CD14-positive monocyte (primary cell): ENCODE measurements around the gene CAMTA1. TPM values are rescaled to one million over a fixed set of nuclear protein-coding genes. Genes with fewer than 3 reads are reported as not detected.

Experiments used
- DNase-seq, 3 donors: peaks; one replicate each; pipeline ENCODE4 v3.0.0-alpha.2; 2011 to 2022
- H2AFZ ChIP-seq: 2 replicates; pipeline ENCODE4 v1.6.0; 2012; ENCODE audit warnings: mild to moderate bottlenecking, low read depth, low read length, inconsistent platforms; ENCODE audit not compliant: insufficient read depth, poor library complexity, severe bottlenecking
- H3K27ac ChIP-seq, 2 donors: 1 replicate in 1 of 2; 2 replicates in 1 of 2; pipeline ENCODE4 v1.5.1; 2012 to 2013; ENCODE audit warnings: low read length in 2 of 2, control low read depth in 1 of 2, inconsistent platforms in 1 of 2, low read depth in 1 of 2, mild to moderate bottlenecking in 1 of 2
- H3K27me3 ChIP-seq, 2 donors: one replicate each; pipeline versions ENCODE4 v1.6.0 to v1.6.1; 2011 to 2013; ENCODE audit warnings: low read length in 2 of 2; ENCODE audit not compliant: control insufficient read depth in 2 of 2, insufficient read depth in 2 of 2
- H3K36me3 ChIP-seq, 2 donors: replicated peaks in 1 of 2; 1 replicate in 1 of 2; 2 replicates in 1 of 2; pipeline versions ENCODE4 v1.5.1 to v1.6.1; 2012 to 2013; ENCODE audit warnings: low read length in 2 of 2, control low read depth in 1 of 2, inconsistent platforms in 1 of 2, mild to moderate bottlenecking in 1 of 2; ENCODE audit not compliant: insufficient read depth in 2 of 2, control insufficient read depth in 1 of 2
- H3K4me1 ChIP-seq, 2 donors: 1 replicate in 1 of 2; 2 replicates in 1 of 2; pipeline versions ENCODE4 v1.5.1 to v1.6.1; 2012 to 2013; ENCODE audit warnings: low read length in 2 of 2, control low read depth in 1 of 2, inconsistent platforms in 1 of 2, mild to moderate bottlenecking in 1 of 2, moderate library complexity in 1 of 2; ENCODE audit not compliant: insufficient read depth in 2 of 2, control insufficient read depth in 1 of 2
- H3K4me2 ChIP-seq: replicated peaks from 2 replicates; pipeline ENCODE3; 2012; ENCODE audit warnings: low read length, moderate library complexity, mild to moderate bottlenecking; ENCODE audit not compliant: poor library complexity, severe bottlenecking; ENCODE audit errors: extremely low read depth
- H3K4me3 ChIP-seq, 3 experiments: fragments of 200-600 bp in 1 of 3; sonication (generic) in 1 of 3; replicated peaks in 1 of 3; 1 replicate in 2 of 3; 2 replicates in 1 of 3; pipeline ENCODE4 v1.5.1; 2011 to 2013; ENCODE audit warnings: low read length in 3 of 3, mild to moderate bottlenecking in 3 of 3, control low read depth in 2 of 3, low read depth in 2 of 3, inconsistent platforms in 1 of 3, moderate library complexity in 1 of 3
- H3K79me2 ChIP-seq: 2 replicates; pipeline ENCODE4 v1.6.0; 2012; ENCODE audit warnings: mild to moderate bottlenecking, control low read depth, inconsistent platforms, low read length, moderate library complexity; ENCODE audit not compliant: insufficient read depth
- H3K9ac ChIP-seq: 2 replicates; pipeline ENCODE4 v1.6.0; 2017; ENCODE audit warnings: low read length, mild to moderate bottlenecking; ENCODE audit not compliant: insufficient read depth, poor library complexity, severe bottlenecking
- H3K9me3 ChIP-seq, 2 donors: replicated peaks in 1 of 2; 1 replicate in 1 of 2; 2 replicates in 1 of 2; pipeline versions ENCODE4 v1.5.1 to v1.6.1; 2012 to 2013; ENCODE audit warnings: low read length in 2 of 2, control low read depth in 1 of 2; ENCODE audit not compliant: control insufficient read depth in 1 of 2, insufficient read depth in 1 of 2
- H4K20me1 ChIP-seq: 2 replicates; pipeline ENCODE4 v1.6.0; 2012; ENCODE audit warnings: mild to moderate bottlenecking, low read length, control low read depth, moderate library complexity; ENCODE audit not compliant: insufficient read depth
- H3K27ac Mint-ChIP-seq, 7 donors: one replicate each; pipeline ENCODE4 v1.8.0; 2020; ENCODE audit warnings: mild to moderate bottlenecking in 7 of 7, mixed read lengths in 7 of 7, moderate library complexity in 6 of 7, inconsistent platforms in 2 of 7
- H3K27me3 Mint-ChIP-seq, 3 donors: one replicate each; pipeline ENCODE4 v1.8.0; 2021 to 2022; ENCODE audit warnings: low read depth in 3 of 3, mild to moderate bottlenecking in 3 of 3, mixed read lengths in 3 of 3, moderate library complexity in 3 of 3, inconsistent platforms in 1 of 3
- H3K36me3 Mint-ChIP-seq, 2 donors: one replicate each; pipeline ENCODE4 v1.8.0; 2020; ENCODE audit warnings: mixed read lengths in 2 of 2, inconsistent platforms in 1 of 2, mild to moderate bottlenecking in 1 of 2
- H3K4me1 Mint-ChIP-seq: one replicate; pipeline ENCODE4 v1.8.0; 2020; ENCODE audit warnings: mild to moderate bottlenecking, mixed read lengths
- H3K4me3 Mint-ChIP-seq, 2 donors: one replicate each; pipeline ENCODE4 v1.8.0; 2020; ENCODE audit warnings: mild to moderate bottlenecking in 2 of 2, mixed read lengths in 2 of 2, moderate library complexity in 1 of 2
- H3K9me3 Mint-ChIP-seq, 7 donors: one replicate each; pipeline ENCODE4 v1.8.0; 2020 to 2022; ENCODE audit warnings: mixed read lengths in 7 of 7, mild to moderate bottlenecking in 6 of 7, moderate library complexity in 6 of 7, inconsistent platforms in 2 of 7
- WGBS: methylation state at CpG from one replicate; pipeline ENCODE4 v1.1.5; 2013; ENCODE audit warnings: missing lambda C conversion rate; ENCODE audit not compliant: insufficient coverage; 5-methylcytosine and 5-hydroxymethylcytosine counted together
- intact Hi-C, 2 donors: fragments of 100-400 bp; cut with micrococcal nuclease; formaldehyde crosslinking; loops; one replicate each; pipeline versions ENCODE4 v1.15.0 to v1.15.1; 2023
- polyA plus RNA-seq, 3 donors: library from polyadenylated mRNA; depleted of rRNA in 1 of 3; unstranded in 2 of 3; stranded (reverse) in 1 of 3; fragments of 300-500 nt in 2 of 3; fragments of >200 nt in 1 of 3; fragmentation: Illumina TruSeq in 2 of 3; gene quantifications; 1 replicate in 2 of 3; 2 replicates in 1 of 3; pipeline ENCODE4 v1.2.3, GENCODE V29; 2012 to 2021
- TF ChIP-seq, protein P1 (sequence below): fragments of 200-600 bp; IDR thresholded peaks from one replicate; pipeline ENCODE4 v1.8.0; 2022; ENCODE audit warnings: antibody characterized with exemption, mild to moderate bottlenecking

CAMTA1 gene
- polyA plus RNA-seq, 3 donors: 52.0 to 89.6 (median 78.3) TPM

GRCh38 chr1:7003676-7004075, 218.4 kb downstream of the CAMTA1 start:
- WGBS: 96% methylated on average over 5 of the region's 5 CpGs
- H3K4me1 ChIP-seq: no peaks in the 10 kb centered on the region
- H3K4me2 ChIP-seq: no peak overlapping the region
- H4K20me1 ChIP-seq: no peaks in the 10 kb centered on the region
- no peak overlapping the region for H2AFZ ChIP-seq
- intact Hi-C loops: loop anchor here in 1 of 2 donors (5.0 kb wide), 1 partner anchor 531 kb away; no protein-coding TSS in a partner anchor
- no peaks in the 10 kb centered on the region for H3K27me3 ChIP-seq
- no peak for DNase-seq
- no peak overlapping the region for H3K4me3 ChIP-seq
- H3K4me1 Mint-ChIP-seq: no peaks in the 10 kb centered on the region
- TF ChIP-seq, protein P1, sequence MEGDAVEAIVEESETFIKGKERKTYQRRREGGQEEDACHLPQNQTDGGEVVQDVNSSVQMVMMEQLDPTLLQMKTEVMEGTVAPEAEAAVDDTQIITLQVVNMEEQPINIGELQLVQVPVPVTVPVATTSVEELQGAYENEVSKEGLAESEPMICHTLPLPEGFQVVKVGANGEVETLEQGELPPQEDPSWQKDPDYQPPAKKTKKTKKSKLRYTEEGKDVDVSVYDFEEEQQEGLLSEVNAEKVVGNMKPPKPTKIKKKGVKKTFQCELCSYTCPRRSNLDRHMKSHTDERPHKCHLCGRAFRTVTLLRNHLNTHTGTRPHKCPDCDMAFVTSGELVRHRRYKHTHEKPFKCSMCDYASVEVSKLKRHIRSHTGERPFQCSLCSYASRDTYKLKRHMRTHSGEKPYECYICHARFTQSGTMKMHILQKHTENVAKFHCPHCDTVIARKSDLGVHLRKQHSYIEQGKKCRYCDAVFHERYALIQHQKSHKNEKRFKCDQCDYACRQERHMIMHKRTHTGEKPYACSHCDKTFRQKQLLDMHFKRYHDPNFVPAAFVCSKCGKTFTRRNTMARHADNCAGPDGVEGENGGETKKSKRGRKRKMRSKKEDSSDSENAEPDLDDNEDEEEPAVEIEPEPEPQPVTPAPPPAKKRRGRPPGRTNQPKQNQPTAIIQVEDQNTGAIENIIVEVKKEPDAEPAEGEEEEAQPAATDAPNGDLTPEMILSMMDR: no peak
- no peak overlapping the region for H3K9ac ChIP-seq
- no peaks in the 10 kb centered on the region for H3K79me2 ChIP-seq
- H3K27ac ChIP-seq: no peak overlapping the region
- peaks cover 0 to 9% (median 0%) of the 10 kb centered on the region in 3 donors for H3K27me3 Mint-ChIP-seq
- H3K9me3 ChIP-seq: no peaks in the 10 kb centered on the region
- H3K36me3 Mint-ChIP-seq: no peaks in the 10 kb centered on the region
- H3K36me3 ChIP-seq: no peaks in the 10 kb centered on the region
- no peak overlapping the region for H3K4me3 Mint-ChIP-seq
- H3K9me3 Mint-ChIP-seq: no peaks in the 10 kb centered on the region
- no peak overlapping the region for H3K27ac Mint-ChIP-seq

GRCh38 chr1:7004181-7004580, 218.9 kb downstream of the CAMTA1 start:
- no peaks in the 10 kb centered on the region for H3K36me3 Mint-ChIP-seq
- no peak overlapping the region for H3K27ac Mint-ChIP-seq
- no peak overlapping the region for H3K27ac ChIP-seq
- no peaks in the 10 kb centered on the region for H3K79me2 ChIP-seq
- H3K9me3 Mint-ChIP-seq: no peaks in the 10 kb centered on the region
- no peak overlapping the region for H3K4me3 ChIP-seq
- TF ChIP-seq, protein P1: no peak
- H3K4me1 Mint-ChIP-seq: no peaks in the 10 kb centered on the region
- no peak for DNase-seq
- no peaks in the 10 kb centered on the region for H3K4me1 ChIP-seq
- no peak overlapping the region for H2AFZ ChIP-seq
- intact Hi-C loops: loop anchor here in 1 of 2 donors (5.0 kb wide), 1 partner anchor 532 kb away; no protein-coding TSS in a partner anchor
- no CpG with 5 or more reads among the region's 1 CpG for WGBS
- H3K9ac ChIP-seq: no peak overlapping the region
- H3K4me2 ChIP-seq: no peak overlapping the region
- no peaks in the 10 kb centered on the region for H4K20me1 ChIP-seq
- H3K4me3 Mint-ChIP-seq: no peak overlapping the region
- H3K9me3 ChIP-seq: no peaks in the 10 kb centered on the region
- H3K36me3 ChIP-seq: no peaks in the 10 kb centered on the region
- peaks cover 0 to 9% (median 0%) of the 10 kb centered on the region in 3 donors for H3K27me3 Mint-ChIP-seq
- no peaks in the 10 kb centered on the region for H3K27me3 ChIP-seq
